Thoracic aorta (tissue), 2 donors: ENCODE data around the gene TTC9. TPM values are rescaled to one million over a fixed set of nuclear protein-coding genes. Genes with fewer than 3 reads are reported as not detected.

Experiments used
- ATAC-seq: fragments of 150-250 bp; one replicate; pipeline ENCODE4 v1.8.0; 2017; ENCODE audit warnings: low read depth; ENCODE audit not compliant: insufficient number of reproducible peaks, low FRiP score
- DNase-seq: peaks from one replicate; pipeline ENCODE4 v3.0.0-alpha.2; 2020; ENCODE audit warnings: low spot score
- H3K27ac ChIP-seq, 2 donors: fragments of 200-600 bp; sonication (generic); 1 replicate in 1 of 2; 2 replicates in 1 of 2; pipeline ENCODE4 v1.5.1; 2016; ENCODE audit warnings: mild to moderate bottlenecking in 2 of 2, moderate library complexity in 2 of 2
- H3K27me3 ChIP-seq: fragments of 200-600 bp; sonication (generic); replicated peaks from 2 replicates; pipeline ENCODE4 v1.6.0; 2016; ENCODE audit warnings: mild to moderate bottlenecking; ENCODE audit not compliant: insufficient read depth
- H3K36me3 ChIP-seq: fragments of 200-600 bp; sonication (generic); one replicate; pipeline ENCODE4 v1.5.1; 2016
- H3K4me1 ChIP-seq, 2 donors: fragments of 200-600 bp; sonication (generic); 1 replicate in 1 of 2; 2 replicates in 1 of 2; pipeline versions ENCODE4 v1.5.1 to v1.6.0; 2016; ENCODE audit warnings: low read depth in 2 of 2, mild to moderate bottlenecking in 1 of 2; ENCODE audit not compliant: control insufficient read depth in 1 of 2
- H3K4me3 ChIP-seq: fragments of 200-600 bp; sonication (generic); 2 replicates; pipeline ENCODE4 v1.5.1; 2016; ENCODE audit warnings: mild to moderate bottlenecking
- H3K9me3 ChIP-seq: fragments of 200-600 bp; sonication (generic); 2 replicates; pipeline ENCODE4 v1.5.1; 2016
- CTCF ChIP-seq: fragments of 200-600 bp; sonication (generic); IDR thresholded peaks from one replicate; pipeline ENCODE4 v1.5.1; 2019; ENCODE audit warnings: antibody characterized with exemption
- total RNA-seq, 2 donors: library from RNA; depleted of rRNA; stranded (reverse); fragments of >200 nt; gene quantifications; one replicate each; pipeline versions ENCODE4 v1.1.0 to v1.2.3, GENCODE V29; 2016

Gene TTC9
- total RNA-seq, 2 donors from 2014 or later = 2.0 to 4.7 TPM

DNA sequence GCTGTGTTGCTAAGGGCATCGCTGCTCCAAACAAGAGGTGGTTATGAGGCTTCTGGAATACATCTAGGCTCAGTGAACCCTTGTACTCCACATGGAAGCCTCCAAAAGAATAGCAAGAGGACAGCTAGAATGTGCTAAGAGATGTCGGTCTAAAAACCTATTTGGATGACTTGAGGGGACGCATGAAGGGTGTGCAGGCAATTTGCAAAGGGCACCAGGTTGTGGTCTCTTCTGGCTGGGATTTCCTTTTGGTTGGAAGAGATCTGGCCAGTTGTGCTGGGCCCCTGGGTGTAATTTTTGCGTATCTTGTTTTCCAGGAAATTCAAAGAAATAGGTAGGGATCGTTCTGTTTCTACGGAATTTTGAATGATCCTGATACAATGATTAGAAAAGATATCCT lies 4.2 kb downstream of the TTC9 start:
- no peak for TF ChIP-seq CTCF
- DNase-seq = no peak
- no peak for ATAC-seq

DNA sequence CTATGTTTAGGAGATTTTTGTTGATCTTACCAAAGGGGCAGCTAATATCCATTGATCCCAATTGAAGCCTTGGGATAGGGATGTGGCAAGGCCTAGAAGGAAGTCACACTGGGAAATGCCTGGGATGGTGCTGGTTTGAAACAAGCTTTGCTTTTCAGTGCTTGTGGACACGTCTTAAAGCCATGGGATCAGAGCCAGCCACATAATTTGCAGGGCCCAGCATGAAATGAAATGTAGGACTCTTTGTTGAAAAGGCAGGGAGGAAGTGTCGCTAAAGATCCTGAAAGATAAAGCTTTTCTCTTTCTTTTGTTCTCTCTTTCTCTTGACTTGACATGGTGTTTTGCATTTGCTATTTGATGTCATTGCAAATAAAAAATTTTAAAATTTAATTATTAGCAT lies 5.0 kb downstream of the TTC9 start:
- no peak overlapping the region for H3K4me3 ChIP-seq
- no peaks in the 10 kb centered on the region for H3K27me3 ChIP-seq
- ATAC-seq (no peak), DNase-seq (no peak)
- no peak for TF ChIP-seq CTCF
- no peaks in the 10 kb centered on the region for H3K9me3 ChIP-seq
- H3K36me3 ChIP-seq = no peaks in the 10 kb centered on the region
- peaks cover 0 to 18% of the 10 kb centered on the region in 2 donors for H3K4me1 ChIP-seq
- H3K27ac ChIP-seq = no peak overlapping the region

More for the DNA sequence above, 4.2 kb downstream of the TTC9 start:
- H3K36me3 ChIP-seq = no peaks in the 10 kb centered on the region
- no peaks in the 10 kb centered on the region for H3K27me3 ChIP-seq
- H3K27ac ChIP-seq = no peak overlapping the region
- H3K4me3 ChIP-seq = no peak overlapping the region
- peaks cover 0 to 22% of the 10 kb centered on the region in 2 donors for H3K4me1 ChIP-seq
- no peaks in the 10 kb centered on the region for H3K9me3 ChIP-seq

DNA sequence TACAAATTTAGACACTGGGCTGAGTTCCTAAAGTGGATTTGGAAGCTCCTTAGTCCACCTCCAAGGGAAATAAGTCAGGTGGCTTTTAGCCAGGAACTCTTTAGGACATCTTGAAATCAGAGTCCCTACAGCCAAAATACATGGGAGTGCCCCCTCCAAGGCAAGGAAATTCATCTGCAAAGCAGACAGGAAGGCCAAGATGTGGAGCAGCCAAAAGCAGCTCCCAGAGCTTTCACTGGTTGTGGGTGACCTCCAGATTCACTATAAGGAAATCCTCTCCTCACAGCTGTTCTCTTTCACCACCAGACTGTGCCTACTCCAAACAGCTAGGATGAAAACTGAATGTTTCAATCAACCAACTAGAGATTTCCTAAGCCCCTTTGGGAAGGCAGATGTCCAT lies 6.6 kb downstream of the TTC9 start:
- DNase-seq = no peak
- Histone ChIP-seq H3K4me3 (no peak overlapping the region), H3K27ac (no peak overlapping the region), H3K9me3 (no peaks in the 10 kb centered on the region), H3K4me1 (peaks cover 0 to 7% of the 10 kb centered on the region in 2 donors), H3K27me3 (no peaks in the 10 kb centered on the region), H3K36me3 (no peaks in the 10 kb centered on the region)
- no peak for ATAC-seq
- no peak for TF ChIP-seq CTCF

GRCh38 chr14:70649803-70650202 lies 8.1 kb downstream of the TTC9 start:
- Histone ChIP-seq H3K27me3 (no peaks in the 10 kb centered on the region), H3K27ac (no peak overlapping the region), H3K4me3 (no peak overlapping the region), H3K36me3 (no peaks in the 10 kb centered on the region), H3K4me1 (no peaks in the 10 kb centered on the region), H3K9me3 (no peaks in the 10 kb centered on the region)
- no peak for ATAC-seq
- DNase-seq = no peak
- no peak for TF ChIP-seq CTCF

DNA sequence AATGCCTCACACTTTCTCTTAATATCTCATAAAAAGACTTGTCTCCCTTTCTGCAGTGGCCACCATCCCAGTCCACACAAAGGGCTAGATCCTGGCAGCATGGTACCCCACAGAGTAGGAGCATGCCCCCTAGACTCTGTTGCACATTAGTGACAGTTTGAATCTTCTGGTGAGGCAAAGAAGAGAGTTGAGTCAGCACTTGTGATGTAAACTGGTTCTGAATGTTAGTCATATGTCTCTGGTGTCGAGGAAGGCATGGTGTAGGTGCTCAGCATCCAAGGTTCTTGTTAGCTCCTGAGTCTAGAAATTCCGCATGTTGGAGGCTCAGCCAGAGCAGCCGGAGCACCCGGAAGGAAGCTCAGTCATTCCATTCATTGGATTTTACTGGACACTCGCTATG lies 9.8 kb downstream of the TTC9 start:
- no peak for ATAC-seq
- H3K9me3 ChIP-seq = no peaks in the 10 kb centered on the region
- no peaks in the 10 kb centered on the region for H3K36me3 ChIP-seq
- no peaks in the 10 kb centered on the region for H3K27me3 ChIP-seq
- TF ChIP-seq CTCF = no peak
- H3K4me1 ChIP-seq = no peaks in the 10 kb centered on the region
- DNase-seq = no peak
- H3K27ac ChIP-seq = no peak overlapping the region
- no peak overlapping the region for H3K4me3 ChIP-seq
